AG10803 (cell line): ENCODE data around the gene EYS.

Experiments
- DNase-seq: peaks from one replicate; pipeline ENCODE4 v3.0.0; 2010; ENCODE audit warnings: low read depth
- H3K4me3 ChIP-seq: 2 replicates; pipeline ENCODE4 v1.5.1; 2011; ENCODE audit warnings: mild to moderate bottlenecking, low read length, control low read depth
- CTCF ChIP-seq: conservative IDR thresholded peaks from 2 replicates; pipeline ENCODE4 v1.5.1; 2011; ENCODE audit warnings: mild to moderate bottlenecking, low read length, control low read depth, inconsistent platforms

EYS gene

GRCh38 chr6:64945450-64945849 is 761.6 kb downstream of the EYS start:
- no peak for TF ChIP-seq CTCF
- no peak overlapping the region for H3K4me3 ChIP-seq
- DNase-seq = no peak

- no peak for TF ChIP-seq CTCF
- no peak overlapping the region for H3K4me3 ChIP-seq
- DNase-seq = no peak
Observed at GRCh38 chr6:64932486-64932885, 774.5 kb downstream of the EYS start.

GRCh38 chr6:64930681-64931080 is 776.3 kb downstream of the EYS start:
- no peak for TF ChIP-seq CTCF
- no peak overlapping the region for H3K4me3 ChIP-seq
- no peak for DNase-seq

GRCh38 chr6:64926051-64926450 is 781.0 kb downstream of the EYS start:
- no peak for TF ChIP-seq CTCF
- DNase-seq = no peak

GRCh38 chr6:64920257-64920656 is 786.8 kb downstream of the EYS start:
- no peak for DNase-seq
- no peak overlapping the region for H3K4me3 ChIP-seq
- TF ChIP-seq CTCF = no peak

More at GRCh38 chr6:64926051-64926450, 781.0 kb downstream of the EYS start:
- H3K4me3 ChIP-seq = no peak overlapping the region

GRCh38 chr6:64914124-64914523 is 792.9 kb downstream of the EYS start:
- DNase-seq = no peak
- TF ChIP-seq CTCF = no peak
- no peak overlapping the region for H3K4me3 ChIP-seq

GRCh38 chr6:64912966-64913365 is 794.1 kb downstream of the EYS start:
- TF ChIP-seq CTCF = no peak
- no peak for DNase-seq
- H3K4me3 ChIP-seq = no peak overlapping the region
